HG03175 (cell line): Measurements from ENCODE around the gene GABRE.
"Not testable (repeated sequence)": the region's sequence is repeated elsewhere in the genome, so short reads cannot be mapped to it uniquely, and the experiment has no call there.

ENCODE experiments used
- ATAC-seq: cut with Tn5 transposase; IDR thresholded peaks from one replicate; pipeline ENCODE4 v1.9.1; 2021; ENCODE audit warnings: mild to moderate bottlenecking, moderate library complexity; ENCODE audit not compliant: unreplicated experiment

GABRE gene

DNA sequence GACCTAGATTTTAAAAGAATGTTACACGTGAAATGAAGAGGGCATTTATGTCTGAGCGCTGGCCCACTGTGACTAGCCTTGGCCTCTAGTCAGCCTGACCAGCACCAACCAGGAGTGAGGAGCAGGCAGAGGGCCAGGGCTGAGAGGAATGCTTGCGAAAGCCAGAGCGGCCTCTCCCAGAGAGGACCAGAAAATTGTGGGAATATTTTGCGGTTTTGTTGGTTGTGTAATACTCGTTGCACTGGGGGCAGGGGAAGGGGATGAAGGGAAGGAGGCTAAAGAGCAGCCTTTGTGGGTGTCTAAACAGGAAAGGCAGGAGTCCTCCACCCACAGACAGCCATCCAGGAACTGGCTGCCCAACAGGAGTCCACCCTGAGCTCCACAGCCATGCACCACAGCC is 3.8 kb downstream of the GABRE start:
- no peak for ATAC-seq

GRCh38 chrX:151970027-151970426 is 4.4 kb downstream of the GABRE start:
- no peak for ATAC-seq

DNA sequence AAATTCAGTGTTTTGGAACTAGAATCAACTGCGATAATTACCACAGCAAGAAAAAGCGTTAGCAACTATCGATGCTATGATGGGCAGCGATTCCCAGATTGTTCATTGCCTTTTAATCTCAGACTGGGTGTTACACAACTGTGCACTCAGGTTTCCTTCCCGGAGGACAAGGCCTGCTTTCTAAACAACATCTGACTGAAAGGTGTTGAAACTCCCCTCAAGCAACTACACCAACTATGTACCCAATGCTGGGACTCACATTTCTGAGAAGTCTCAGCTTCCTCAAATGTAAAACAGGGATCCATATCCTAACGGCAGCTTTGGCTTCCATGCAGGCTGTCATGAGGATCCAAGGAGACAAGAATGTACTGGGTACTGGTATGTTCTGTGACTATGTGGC is 8.2 kb downstream of the GABRE start:
- no peak for ATAC-seq

DNA sequence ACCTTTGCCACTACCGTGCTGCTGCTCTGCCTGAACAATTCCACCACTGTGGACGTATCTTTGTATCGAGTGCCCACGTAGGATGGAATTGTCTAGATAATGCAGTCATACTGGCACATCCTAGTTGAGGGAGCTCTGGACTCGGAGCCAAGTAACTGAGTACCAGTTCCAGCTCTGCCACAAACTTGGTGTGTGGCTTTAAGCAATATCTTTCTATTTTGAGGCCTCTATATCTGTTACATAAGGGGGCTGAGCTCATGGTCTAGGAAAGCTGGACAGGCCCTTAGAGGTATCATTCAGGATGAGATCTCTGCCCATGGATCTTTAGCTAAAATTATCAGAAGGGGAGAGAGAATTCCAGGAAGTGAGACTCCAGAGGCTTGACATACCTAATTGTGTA is 12.4 kb downstream of the GABRE start:
- no peak for ATAC-seq

GRCh38 chrX:151958101-151958500 is 16.4 kb downstream of the GABRE start:
- no peak for ATAC-seq

DNA sequence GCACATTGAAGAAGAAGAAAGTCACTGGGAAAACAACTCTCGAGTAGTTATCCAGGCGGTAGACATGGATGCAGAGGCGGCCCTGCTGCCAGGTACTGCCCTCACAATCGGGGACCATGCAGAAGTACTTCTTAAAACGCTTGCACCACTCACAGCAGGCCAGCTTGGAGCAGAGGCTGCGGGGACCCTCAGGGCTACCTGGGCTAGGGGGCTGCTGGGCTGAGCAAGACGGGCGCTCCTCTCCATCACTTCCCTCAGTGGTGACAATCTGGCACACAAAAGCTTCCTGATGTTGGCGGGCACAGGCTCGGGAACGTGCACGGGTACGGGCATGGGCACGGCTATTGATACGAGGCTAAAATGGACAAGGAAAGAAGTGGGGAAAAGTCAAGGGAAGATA is 19.7 kb downstream of the GABRE start:
- ATAC-seq, result no peak

GRCh38 chrX:151938172-151938571 is 36.3 kb downstream of the GABRE start:
- no peak for ATAC-seq

DNA sequence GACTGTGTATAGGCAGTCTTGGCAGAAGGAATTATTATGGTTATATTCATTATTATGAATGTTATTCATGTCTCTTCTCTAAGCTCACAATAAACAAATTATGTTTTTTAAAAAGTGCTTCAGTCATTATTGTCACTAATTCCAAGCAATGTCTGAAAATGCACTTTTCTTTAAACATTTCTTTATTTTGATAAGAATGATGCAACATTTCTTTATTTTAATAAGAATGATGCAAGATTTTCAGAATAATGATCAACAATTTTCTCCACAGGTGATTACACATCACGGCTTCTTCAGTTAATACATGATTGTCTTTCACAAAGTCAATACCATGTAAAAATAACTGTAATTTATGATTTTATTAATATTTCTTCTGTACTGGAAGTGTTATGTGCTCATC is 39.1 kb downstream of the GABRE start:
- ATAC-seq, result no peak

DNA sequence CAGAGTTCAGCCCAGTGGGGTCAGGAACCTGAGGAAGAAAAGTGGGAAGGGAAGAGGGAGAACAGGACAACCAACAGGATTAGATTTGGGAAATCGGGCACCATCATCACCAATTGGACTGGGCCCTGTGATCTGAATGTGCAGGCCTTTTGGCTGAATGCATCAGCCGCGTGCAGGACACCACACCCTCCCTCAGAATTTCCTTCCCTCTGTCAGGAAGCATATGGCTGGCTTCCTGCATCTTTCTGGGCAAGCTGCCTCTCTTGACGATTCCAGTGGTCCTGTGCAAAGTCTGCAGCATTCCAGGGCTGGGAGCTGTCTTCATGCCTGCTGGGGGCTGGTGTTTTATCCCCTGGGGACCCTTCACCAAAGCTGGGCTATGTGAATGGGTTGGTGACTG is 45.4 kb downstream of the GABRE start:
- ATAC-seq, result no peak

- no peak for ATAC-seq
Observed at GRCh38 chrX:151923648-151924047, 50.8 kb downstream of the GABRE start.

DNA sequence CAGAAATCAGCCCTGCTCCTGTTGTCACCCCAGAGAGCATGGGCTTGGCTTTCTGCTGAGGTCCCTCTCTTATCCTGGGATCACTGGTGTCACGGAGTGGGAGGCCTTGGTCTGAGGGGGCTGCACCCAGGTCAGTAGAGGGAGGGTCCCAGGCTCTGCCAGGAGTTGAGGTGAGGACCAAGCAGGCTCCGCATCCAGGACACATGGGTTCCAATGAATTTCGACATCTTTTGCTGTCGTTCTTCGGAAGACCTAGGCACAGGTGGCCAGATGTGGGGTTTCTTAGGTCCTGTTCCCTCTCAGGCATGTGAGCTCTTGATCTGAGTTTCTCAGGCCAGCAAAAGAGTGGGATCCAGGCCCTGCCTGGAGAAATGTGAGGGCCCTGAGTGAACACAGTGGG is 51.8 kb downstream of the GABRE start:
- no peak for ATAC-seq

GRCh38 chrX:151921866-151922265 is 52.6 kb downstream of the GABRE start:
- ATAC-seq, result no peak

DNA sequence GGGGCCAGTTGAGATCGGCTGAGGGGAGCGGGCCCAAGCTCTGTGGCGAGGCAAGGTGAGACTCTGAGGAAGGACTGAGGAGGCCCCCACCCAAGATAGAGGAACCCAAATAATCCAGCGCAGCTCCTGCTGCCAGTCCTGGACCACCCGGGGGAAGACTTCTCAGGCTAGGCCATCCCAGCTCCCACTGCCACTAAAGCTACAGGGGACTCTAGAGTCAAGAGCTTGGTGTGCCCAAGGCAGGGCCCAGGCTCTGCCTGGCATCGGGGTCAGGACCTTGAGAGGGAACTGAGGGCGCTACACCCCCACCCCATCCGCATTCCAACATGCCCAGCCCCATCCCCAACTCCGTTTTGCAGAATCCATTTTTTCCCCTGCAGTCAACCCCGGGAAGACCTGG is 53.2 kb downstream of the GABRE start:
- ATAC-seq, result no peak

GRCh38 chrX:151920530-151920929 is 53.9 kb downstream of the GABRE start:
- no peak for ATAC-seq

DNA sequence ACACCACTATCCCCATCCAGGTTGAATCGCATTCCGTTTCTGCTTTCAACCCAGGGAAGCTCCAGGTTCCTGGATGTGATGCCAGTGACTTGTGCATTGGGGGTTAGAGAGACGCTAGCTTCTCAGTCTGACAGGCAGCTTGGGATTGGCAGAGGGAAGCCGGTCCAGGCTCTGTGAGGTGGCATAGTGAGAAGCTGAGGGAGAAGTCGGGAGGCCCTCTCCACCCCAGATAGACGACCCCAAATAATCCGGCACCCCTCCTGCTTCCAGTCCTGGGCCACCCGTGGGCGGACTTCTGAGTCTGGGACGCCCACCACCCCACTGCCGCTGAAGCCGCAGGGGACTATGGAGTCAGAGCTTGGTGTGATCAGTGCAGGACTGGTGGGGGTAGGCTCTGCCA is 54.4 kb downstream of the GABRE start:
- no peak for ATAC-seq

GRCh38 chrX:151919610-151920009 is 54.9 kb downstream of the GABRE start:
- no peak for ATAC-seq

DNA sequence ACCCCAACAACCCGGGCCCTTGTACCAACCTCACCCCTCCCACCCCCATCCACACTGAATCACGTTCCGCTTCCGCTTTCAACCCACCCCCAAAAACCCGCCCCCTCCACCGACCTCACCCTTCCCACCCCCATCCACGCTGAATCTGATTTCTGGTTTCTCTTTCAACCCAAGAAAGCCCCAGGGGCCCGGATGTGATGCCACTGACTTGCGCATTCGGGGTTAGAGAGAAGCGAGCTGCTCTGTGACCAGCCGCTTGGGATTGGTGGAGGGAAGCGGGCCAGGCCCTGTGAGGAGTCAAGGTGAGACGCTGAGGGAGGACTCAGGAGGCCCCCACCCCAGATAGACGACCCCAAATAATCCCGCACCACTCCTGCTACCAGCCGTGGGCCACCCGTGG is 55.7 kb downstream of the GABRE start:
- ATAC-seq, result not testable (repeated sequence)

DNA sequence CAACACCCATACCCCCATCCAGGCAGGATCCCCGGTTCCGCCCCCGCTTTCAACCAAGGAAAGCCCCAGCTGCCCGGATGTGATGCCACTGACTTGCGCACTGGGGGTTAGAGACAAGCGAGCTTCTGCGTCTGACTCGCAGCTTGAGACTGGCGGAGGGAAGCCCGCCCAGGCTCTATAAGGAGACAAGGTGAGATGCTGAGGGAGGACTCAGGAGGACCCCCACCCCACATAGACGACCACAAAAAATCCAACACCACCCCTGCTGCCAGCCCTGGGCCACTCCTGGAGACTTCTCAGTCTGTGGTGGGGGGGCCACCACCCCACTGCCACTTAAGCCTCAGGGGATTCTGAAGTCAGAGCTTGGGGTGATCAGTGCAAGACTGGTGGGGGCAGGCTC is 61.7 kb downstream of the GABRE start, which contains the start of gene MAGEA4:
Gene MAGEA4 (plus strand): TSS at position 110 of the 400 bp plus-strand sequence. CDS start 10,776 bp downstream, outside the sequence.
- no peak for ATAC-seq

- ATAC-seq, result no peak
Observed at GRCh38 chrX:151912221-151912620, 62.3 kb downstream of the GABRE start.

- no peak for ATAC-seq
Observed at GRCh38 chrX:151904989-151905388, 69.5 kb downstream of the GABRE start.
